A549 (cell line): ENCODE measurements around the gene REPS2. TPM values are rescaled to one million over a fixed set of nuclear protein-coding genes. Genes with fewer than 3 reads are reported as not detected.
A peak's percentile ranks its signal among the peaks of the same experiment; 100 is the strongest.

Experiments used
- ATAC-seq, 2 experiments: fragments of 200-7000 bp in 1 of 2; fragments of >200 bp in 1 of 2; cut with Nextera tagmentation in 1 of 2; cut with Tn5 transposase in 1 of 2; 3 replicates each; pipeline versions ENCODE4 v1.8.0 to v1.9.1; 2018 to 2020; ENCODE audit warnings: mild to moderate bottlenecking in 1 of 2, moderate library complexity in 1 of 2
- CTCF ChIA-PET: fragments of 300-600 bp; sonication (Branson Sonifier 250); formaldehyde crosslinking; extraction: SDS; loops from one replicate; lab custom pipeline; 2021; ENCODE audit warnings: antibody characterized with exemption, inconsistent platforms; lab: Yijun Ruan, JAX
- POLR2A ChIA-PET: fragments of 350-600 bp; formaldehyde crosslinking; extraction: SDS; loops from one replicate; lab custom pipeline; 2021; ENCODE audit warnings: antibody characterized with exemption, inconsistent platforms; lab: Yijun Ruan, JAX
- DNase-seq, 2 experiments: peaks; one replicate each; pipeline versions ENCODE4 v3.0.0 to v3.0.0-alpha.2; 2011 to 2016; ENCODE audit warnings: low read depth in 1 of 2, low spot score in 1 of 2
- FAIRE-seq: peaks from 2 replicates; lab custom pipeline; 2011; peaks lifted over from hg19 to GRCh38; lab: Jason Lieb, UNC
- H3K27ac ChIP-seq, 2 experiments: fragments of >200 bp; sonication (Bioruptor Twin); formaldehyde crosslinking; 3 replicates each; pipeline ENCODE4 v1.5.1; 2016 to 2017
- H3K4me1 ChIP-seq: fragments of >200 bp; sonication (Bioruptor Twin); formaldehyde crosslinking; 3 replicates; pipeline ENCODE4 v1.6.1; 2016
- H3K4me2 ChIP-seq: fragments of >200 bp; sonication (Bioruptor Twin); formaldehyde crosslinking; 3 replicates; pipeline ENCODE4 v1.6.1; 2016
- H3K4me3 ChIP-seq: fragments of >200 bp; sonication (Bioruptor Twin); formaldehyde crosslinking; 3 replicates; pipeline ENCODE4 v1.5.1; 2016
- H3K9me3 ChIP-seq: fragments of >200 bp; sonication (Bioruptor Twin); formaldehyde crosslinking; 3 replicates; pipeline ENCODE4 v1.6.1; 2016
- BCL3 ChIP-seq: fragments of >200 bp; sonication (Bioruptor Twin); formaldehyde crosslinking; IDR thresholded peaks from 3 replicates; pipeline ENCODE4 v1.6.1; 2016
- CBX2 ChIP-seq: fragments of 200-600 bp; sonication (generic); IDR thresholded peaks from 2 replicates; pipeline ENCODE4 v1.6.1; 2016; ENCODE audit warnings: low read depth, mild to moderate bottlenecking, borderline replicate concordance
- CBX8 ChIP-seq: fragments of 200-600 bp; sonication (generic); IDR thresholded peaks from 2 replicates; pipeline ENCODE4 v1.6.1; 2016
- CEBPB ChIP-seq, 2 experiments: fragments of >200 bp in 1 of 2; sonication (Bioruptor Twin) in 1 of 2; formaldehyde crosslinking in 1 of 2; IDR thresholded peaks; 2 replicates each; pipeline ENCODE4 v1.6.1; 2012 to 2016
- E2F6 ChIP-seq: IDR thresholded peaks from 2 replicates; pipeline ENCODE4 v1.6.1; 2012; ENCODE audit warnings: low read depth, borderline replicate concordance
- GATA3 ChIP-seq: IDR thresholded peaks from 2 replicates; pipeline ENCODE4 v1.6.1; 2012; ENCODE audit warnings: borderline replicate concordance
- HES2 ChIP-seq: fragments of >200 bp; sonication (Bioruptor Twin); formaldehyde crosslinking; IDR thresholded peaks from 2 replicates; pipeline ENCODE4 v1.6.1; 2016
- HEYL ChIP-seq: fragments of 250-450 bp; sonication (Bioruptor Pico); IDR thresholded peaks from 2 replicates; pipeline ENCODE4 v1.8.0; 2021; ENCODE audit warnings: mild to moderate bottlenecking, moderate library complexity
- HOXB13 ChIP-seq: fragments of 250-450 bp; sonication (Bioruptor Pico); IDR thresholded peaks from 2 replicates; pipeline ENCODE4 v1.5.0; 2020; ENCODE audit warnings: low read depth, mild to moderate bottlenecking, moderate library complexity
- KDM1A ChIP-seq: fragments of 200-600 bp; sonication (generic); IDR thresholded peaks from 2 replicates; pipeline ENCODE4 v1.6.1; 2016; ENCODE audit warnings: low read depth, mild to moderate bottlenecking
- KDM5A ChIP-seq: fragments of 200-600 bp; sonication (generic); IDR thresholded peaks from 2 replicates; pipeline ENCODE4 v1.6.1; 2016; ENCODE audit warnings: antibody characterized with exemption, mild to moderate bottlenecking
- MAZ ChIP-seq: fragments of 150-350 bp; IDR thresholded peaks from 2 replicates; pipeline ENCODE4 v1.6.1; 2014; ENCODE audit warnings: antibody characterized with exemption, low read depth, low read length, borderline replicate concordance
- NFE2L2 ChIP-seq: fragments of 150-350 bp; conservative IDR thresholded peaks from 2 replicates; pipeline ENCODE4 v1.6.1; 2014; ENCODE audit warnings: low read length
- RAD21 ChIP-seq, 2 experiments: fragments of >200 bp in 1 of 2; sonication (Bioruptor Twin) in 1 of 2; formaldehyde crosslinking in 1 of 2; IDR thresholded peaks in 1 of 2; conservative IDR thresholded peaks in 1 of 2; 2 replicates in 1 of 2; 3 replicates in 1 of 2; pipeline ENCODE4 v1.6.1; 2012 to 2018; ENCODE audit warnings: inconsistent platforms in 1 of 2
- REST ChIP-seq: fragments of 200-600 bp; sonication (generic); IDR thresholded peaks from 2 replicates; pipeline ENCODE4 v1.6.1; 2016; ENCODE audit warnings: antibody characterized with exemption, mild to moderate bottlenecking, moderate library complexity
- RNF2 ChIP-seq: fragments of 200-600 bp; sonication (generic); IDR thresholded peaks from 2 replicates; pipeline ENCODE4 v1.6.1; 2016; ENCODE audit warnings: low read depth, mild to moderate bottlenecking, antibody characterized with exemption, moderate library complexity, borderline replicate concordance
- SMC3 ChIP-seq: fragments of >200 bp; sonication (Bioruptor Twin); formaldehyde crosslinking; IDR thresholded peaks from 3 replicates; pipeline ENCODE4 v1.6.1; 2018; ENCODE audit warnings: inconsistent platforms
- USF2 ChIP-seq: fragments of 450-650 bp; IDR thresholded peaks from 2 replicates; pipeline ENCODE4 v1.6.1; 2014; ENCODE audit warnings: antibody characterized with exemption
- ZC3H11A ChIP-seq: fragments of 450-650 bp; IDR thresholded peaks from 2 replicates; pipeline ENCODE4 v1.6.1; 2014; ENCODE audit warnings: antibody characterized with exemption, mild to moderate bottlenecking
- ZFP36 ChIP-seq: fragments of 450-650 bp; IDR thresholded peaks from 2 replicates; pipeline ENCODE4 v1.6.1; 2014; ENCODE audit warnings: borderline replicate concordance; ENCODE audit not compliant: partially characterized antibody
- ZNF302 ChIP-seq: fragments of 250-450 bp; sonication (Bioruptor Pico); IDR thresholded peaks from 2 replicates; pipeline ENCODE4 v1.9.0; 2021; ENCODE audit warnings: inconsistent platforms, mild to moderate bottlenecking, moderate library complexity
- WGBS: methylation state at CpG from one replicate; pipeline ENCODE4 v1.1.6; 2017; ENCODE audit errors: missing lambda C conversion rate; 5-methylcytosine and 5-hydroxymethylcytosine counted together
- polyA plus RNA-seq, 4 experiments: library from polyadenylated mRNA; depleted of rRNA in 3 of 4; stranded (reverse); fragments of >200 nt; fragmentation: RNase III in 1 of 4; extraction: RNeasy Plus Mini Kit Qiagen cat#74134 plus additional on column Dnase treatment in 1 of 4; gene quantifications; 2 replicates in 3 of 4; 3 replicates in 1 of 4; pipeline ENCODE4 v1.2.3, GENCODE V29; 2011 to 2017

The REPS2 gene
- polyA plus RNA-seq, 2 of the 4 experiments (the other 2 are of a cell fraction), result 0.17 to 0.76 TPM

GRCh38 chrX:16986169-16986568 lies 39.7 kb downstream of the REPS2 start:
- ChIA-PET CTCF (interaction anchor here (1.1 kb wide), 1 partner anchor 94 kb away, joined by 5 read pairs; no protein-coding TSS in a partner anchor), POLR2A (no interaction called here)
- Histone ChIP-seq H3K4me3 (no peak overlapping the region), H3K4me1 (no peaks in the 10 kb centered on the region), H3K4me2 (no peak overlapping the region), H3K27ac (no peak overlapping the region), H3K9me3 (0 out of 3 replicates have a peak, but pooled peaks cover 4% of the 10 kb centered on the region)
- ATAC-seq, result no peak
- 22% methylated on average over 2 of the region's 2 CpGs for WGBS
- peak; percentile 86 for FAIRE-seq
- no peak for DNase-seq
- no peak for TF ChIP-seq CEBPB (IDR thresholded peaks at IDR 0.05)
- TF ChIP-seq CBX8, result no peak
- no peak for TF ChIP-seq KDM1A
- no peak for TF ChIP-seq SMC3
- no peak for TF ChIP-seq NFE2L2
- TF ChIP-seq ZC3H11A, result no peak
- no peak for TF ChIP-seq USF2

GRCh38 chrX:16989750-16990149 lies 43.3 kb downstream of the REPS2 start:
- FAIRE-seq, result no peak
- no peaks in the 10 kb centered on the region for H3K4me1 ChIP-seq
- CTCF ChIA-PET, result interaction anchor here (1.3 kb wide), 1 partner anchor 17 kb away, joined by 3 read pairs; no protein-coding TSS in a partner anchor
- H3K27ac ChIP-seq, result no peak overlapping the region
- H3K9me3 ChIP-seq, result 0 out of 3 replicates have a peak, but pooled peaks cover 4% of the 10 kb centered on the region
- DNase-seq, result no peak
- no peak overlapping the region for H3K4me3 ChIP-seq
- TF ChIP-seq RNF2 (no peak), SMC3 (no peak), HES2 (no peak)
- no peak overlapping the region for H3K4me2 ChIP-seq
- POLR2A ChIA-PET, result no interaction called here
- no peak for ATAC-seq

- WGBS, result 21% methylated on average over 2 of the region's 2 CpGs
- no peak for TF ChIP-seq HES2
- no peak for TF ChIP-seq SMC3
- no peak for TF ChIP-seq HEYL (CRISPR knock-in tag)
- no peak for TF ChIP-seq BCL3
- TF ChIP-seq CBX2, result no peak
- no peak for TF ChIP-seq RAD21 (conservative IDR thresholded peaks at IDR 0.05 in 1 of 2, IDR thresholded peaks at IDR 0.05 in 1 of 2)
- no peak for TF ChIP-seq MAZ
- no peak for TF ChIP-seq CBX8
- no peak for TF ChIP-seq KDM5A
- no peak for TF ChIP-seq NFE2L2
- no peak for TF ChIP-seq E2F6
- TF ChIP-seq ZFP36, result no peak
- TF ChIP-seq REST, result no peak
- no peak for TF ChIP-seq HOXB13 (CRISPR knock-in tag)
- TF ChIP-seq ZNF302, result no peak
- TF ChIP-seq GATA3, result no peak
- Histone ChIP-seq H3K4me1 (no peaks in the 10 kb centered on the region), H3K4me2 (no peak overlapping the region), H3K4me3 (no peak overlapping the region), H3K27ac (no peak overlapping the region), H3K9me3 (0 out of 3 replicates have a peak, but pooled peaks cover 4% of the 10 kb centered on the region)
- ChIA-PET CTCF (no interaction called here), POLR2A (no interaction called here)
- ATAC-seq (no peak), DNase-seq (no peak), FAIRE-seq (no peak)
These were observed 44.4 kb downstream of the REPS2 start for GRCh38 chrX:16990839-16991238.
